Ovary (tissue), 9 donors: ENCODE data around the gene LCN6. TPM values are rescaled to one million over a fixed set of nuclear protein-coding genes. Genes with fewer than 3 reads are reported as not detected.

Experiments
- DNase-seq, 5 donors: peaks; one replicate each; pipeline ENCODE4 v3.0.0-alpha.2; 2019 to 2020
- H3K27ac ChIP-seq, 2 donors: fragments of 200-600 bp; one replicate each; pipeline versions ENCODE4 v1.5.1 to v1.8.0; 2019 to 2022
- H3K27me3 ChIP-seq: fragments of 200-600 bp; one replicate; pipeline ENCODE4 v1.8.0; 2022
- H3K36me3 ChIP-seq: fragments of 200-600 bp; sonication (generic); one replicate; pipeline ENCODE4 v1.5.1; 2019
- H3K4me1 ChIP-seq: one replicate; pipeline ENCODE4 v1.8.1; 2013; ENCODE audit warnings: mild to moderate bottlenecking, moderate library complexity; ENCODE audit not compliant: insufficient read depth
- H3K4me3 ChIP-seq: fragments of 200-600 bp; sonication (generic); one replicate; pipeline ENCODE4 v1.5.1; 2017
- H3K9me3 ChIP-seq, 2 donors: fragments of 200-600 bp in 1 of 2; sonication (generic) in 1 of 2; one replicate each; pipeline versions ENCODE4 v1.5.1 to v1.8.1; 2013 to 2019; ENCODE audit warnings: mild to moderate bottlenecking in 1 of 2, moderate library complexity in 1 of 2
- EP300 ChIP-seq: sonication (generic); formaldehyde crosslinking; IDR thresholded peaks from one replicate; pipeline ENCODE4 v1.6.1; 2017; ENCODE audit warnings: antibody characterized with exemption
- POLR2A ChIP-seq: fragments of 450-650 bp; IDR thresholded peaks from one replicate; pipeline ENCODE4 v1.6.1; 2017; ENCODE audit warnings: antibody characterized with exemption, mild to moderate bottlenecking, moderate library complexity
- WGBS, 3 donors: extraction: QIAGEN DNeasy Blood & Tissue Kit in 1 of 3; methylation state at CpG; one replicate each; pipeline versions ENCODE4 v1.1.5 to v1.1.7; 2013 to 2017; 5-methylcytosine and 5-hydroxymethylcytosine counted together
- intact Hi-C, 4 donors: fragments of 100-400 bp; cut with DNase I; formaldehyde crosslinking; loops; one replicate each; pipeline versions ENCODE4 v1.11.0 to v1.15.1; 2022 to 2023
- polyA plus RNA-seq, 2 donors: library from polyadenylated mRNA; stranded (reverse); fragments of 200-250 nt in 1 of 2; fragments of 350-450 nt in 1 of 2; fragmentation: Illumina TruSeq in 1 of 2; extraction: RNeasy Lipid Tissue Mini Kit (QIAGEN cat#74804) in 1 of 2; gene quantifications; one replicate each; pipeline ENCODE4 v1.2.3, GENCODE V29; 2013 to 2014
- total RNA-seq, 7 donors: library from RNA; depleted of rRNA in 2 of 7; stranded (reverse); fragments of >200 nt in 2 of 7; fragmentation: NEBNext Ultra II Directional in 3 of 7; extraction: Animal tissue kit (Norgen Biotek cat#: 25700) in 3 of 7; gene quantifications; one replicate each; pipeline versions ENCODE4 v1.1.0 to v1.2.4, GENCODE V29; 2016 to 2023
- TF ChIP-seq, protein P1 (sequence below), 3 donors: fragments of 450-650 bp in 2 of 3; fragments of 200-600 bp in 1 of 3; IDR thresholded peaks; one replicate each; pipeline versions ENCODE4 v1.5.1 to v1.8.0; 2016 to 2022; ENCODE audit warnings: antibody characterized with exemption in 3 of 3, mild to moderate bottlenecking in 1 of 3
- donor health status: DM: no; HTN: no; CAD: no; lungs with moderate emphysema.
- donor health status: DM: no; HTN: no; CAD: no.
- donor health status: Bipolar disorder and iron deficiency.
- donor health status: DM: yes; HTN: yes; CAD: no.
- donor health status: DM: no; HTN: no; CAD: no.
- donor health status: DM: yes; HTN: yes; CAD: no.

Gene LCN6
- total and polyA plus RNA-seq, 9 donors: 1.6 to 59.3 (median 8.3) TPM

DNA sequence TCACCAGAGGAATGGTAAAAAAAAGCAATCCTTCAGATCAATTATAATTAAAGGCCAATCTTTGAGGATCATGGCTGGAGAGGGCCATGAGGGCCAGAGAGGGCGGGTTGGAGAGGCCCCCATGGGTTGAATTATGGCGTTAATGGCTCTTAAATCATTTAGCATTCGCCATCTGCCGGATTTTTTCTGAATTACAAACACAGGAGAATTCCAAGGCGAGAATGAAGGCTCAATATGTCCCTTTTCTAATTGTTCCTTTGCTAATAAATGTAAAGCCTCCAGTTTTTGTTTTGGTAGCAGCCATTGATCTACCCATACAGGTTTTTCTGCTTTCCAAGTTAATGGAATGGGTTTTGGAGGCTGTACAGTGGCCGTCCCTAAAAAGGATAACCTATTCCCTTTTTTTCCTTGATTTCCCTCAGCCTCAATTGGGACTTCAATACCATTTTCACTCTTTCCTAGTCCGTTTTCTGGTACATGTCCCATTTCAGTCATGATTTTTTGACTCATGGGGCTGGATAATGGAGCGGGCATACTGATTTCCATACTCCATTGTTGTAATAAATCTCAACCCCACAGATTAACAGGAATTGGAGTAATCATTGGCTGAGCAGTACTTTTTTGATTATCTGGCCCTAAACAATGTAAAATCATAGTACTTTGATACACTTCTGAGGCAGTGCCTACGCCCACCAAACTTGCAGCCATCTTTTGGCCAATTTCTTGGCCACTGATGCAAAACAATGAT lies 36.1 kb upstream of the LCN6 start:
- H3K27ac ChIP-seq: no peak overlapping the region
- no peaks in the 10 kb centered on the region for H3K4me1 ChIP-seq
- intact Hi-C loops: loop anchor here in 1 of 4 donors (10.0 kb wide), 1 partner anchor 440 kb away; the partner anchor contains the start of genes CYSRT1, RNF208 and RNF224
- no peak for DNase-seq
- WGBS, 3 donors: 29 to 36% (median 32%) methylated on average over 9 of the region's 9 CpGs
- TF ChIP-seq, protein P1, sequence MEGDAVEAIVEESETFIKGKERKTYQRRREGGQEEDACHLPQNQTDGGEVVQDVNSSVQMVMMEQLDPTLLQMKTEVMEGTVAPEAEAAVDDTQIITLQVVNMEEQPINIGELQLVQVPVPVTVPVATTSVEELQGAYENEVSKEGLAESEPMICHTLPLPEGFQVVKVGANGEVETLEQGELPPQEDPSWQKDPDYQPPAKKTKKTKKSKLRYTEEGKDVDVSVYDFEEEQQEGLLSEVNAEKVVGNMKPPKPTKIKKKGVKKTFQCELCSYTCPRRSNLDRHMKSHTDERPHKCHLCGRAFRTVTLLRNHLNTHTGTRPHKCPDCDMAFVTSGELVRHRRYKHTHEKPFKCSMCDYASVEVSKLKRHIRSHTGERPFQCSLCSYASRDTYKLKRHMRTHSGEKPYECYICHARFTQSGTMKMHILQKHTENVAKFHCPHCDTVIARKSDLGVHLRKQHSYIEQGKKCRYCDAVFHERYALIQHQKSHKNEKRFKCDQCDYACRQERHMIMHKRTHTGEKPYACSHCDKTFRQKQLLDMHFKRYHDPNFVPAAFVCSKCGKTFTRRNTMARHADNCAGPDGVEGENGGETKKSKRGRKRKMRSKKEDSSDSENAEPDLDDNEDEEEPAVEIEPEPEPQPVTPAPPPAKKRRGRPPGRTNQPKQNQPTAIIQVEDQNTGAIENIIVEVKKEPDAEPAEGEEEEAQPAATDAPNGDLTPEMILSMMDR (IDR thresholded peaks at IDR 0.05): peak in 2 of 3 donors; percentile 27 to 31
- TF ChIP-seq POLR2A: no peak
- no peak overlapping the region for H3K4me3 ChIP-seq
- H3K36me3 ChIP-seq: no peaks in the 10 kb centered on the region
- no peaks in the 10 kb centered on the region for H3K9me3 ChIP-seq
- H3K27me3 ChIP-seq: no peaks in the 10 kb centered on the region

DNA sequence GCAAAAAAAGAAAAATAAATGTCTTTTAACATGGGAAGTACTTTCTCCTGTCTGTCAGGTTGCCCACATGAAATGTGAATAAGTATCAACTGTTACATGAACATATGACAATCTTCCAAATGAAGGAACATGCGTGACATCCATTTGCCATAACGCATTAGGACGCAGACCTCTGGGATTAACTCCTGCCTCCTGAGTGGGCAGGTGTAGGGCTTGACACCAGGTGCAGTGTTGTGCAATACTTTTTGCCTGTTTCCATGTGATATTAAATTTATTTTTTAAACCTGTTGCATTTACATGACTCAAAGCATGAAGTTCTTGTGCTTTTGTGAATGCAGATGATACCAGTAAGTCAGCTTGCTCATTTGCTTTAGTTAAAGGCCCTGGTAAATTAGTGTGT lies 34.1 kb upstream of the LCN6 start:
- Histone ChIP-seq H3K36me3 (no peaks in the 10 kb centered on the region), H3K4me3 (no peak overlapping the region), H3K27ac (no peak overlapping the region), H3K27me3 (no peaks in the 10 kb centered on the region), H3K4me1 (no peaks in the 10 kb centered on the region), H3K9me3 (no peaks in the 10 kb centered on the region)
- no peak for TF ChIP-seq EP300
- WGBS, 3 donors: 95% methylated on average over 3 of the region's 3 CpGs
- intact Hi-C loops: loop anchor here in 1 of 4 donors (10.0 kb wide), 1 partner anchor 442 kb away; the partner anchor contains the start of genes CYSRT1, RNF208 and RNF224
- DNase-seq: no peak

DNA sequence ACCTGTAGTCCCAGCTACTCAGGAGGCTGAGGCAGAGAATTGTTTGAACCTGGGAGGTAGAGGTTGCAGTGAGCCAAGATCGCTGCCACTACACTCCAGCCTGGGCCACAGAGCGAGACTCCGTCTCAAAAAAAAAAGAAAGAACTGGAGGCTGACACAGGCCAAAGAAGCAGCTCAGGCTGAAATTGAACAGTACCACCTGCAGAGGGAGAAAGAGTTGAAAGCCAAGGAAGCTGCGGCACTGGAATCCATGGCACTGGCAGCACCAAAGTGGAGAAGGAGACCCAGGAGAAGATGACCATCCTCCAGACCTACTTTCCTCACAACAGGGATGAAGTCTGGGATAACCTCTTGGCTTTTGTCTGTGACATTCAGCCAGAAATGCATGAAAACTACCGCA lies 31.5 kb upstream of the LCN6 start:
- intact Hi-C loops: loop anchor here in 1 of 4 donors (10.0 kb wide), 1 partner anchor 445 kb away; the partner anchor contains the start of genes CYSRT1, RNF208 and RNF224
- Histone ChIP-seq H3K9me3 (no peaks in the 10 kb centered on the region), H3K4me3 (no peak overlapping the region), H3K27ac (no peak overlapping the region), H3K4me1 (no peaks in the 10 kb centered on the region), H3K36me3 (no peaks in the 10 kb centered on the region), H3K27me3 (no peaks in the 10 kb centered on the region)
- TF ChIP-seq POLR2A (no peak), EP300 (no peak)
- TF ChIP-seq, protein P1 (IDR thresholded peaks at IDR 0.05): no peak
- WGBS, 3 donors: 40 to 51% (median 48%) methylated on average over 5 of the region's 5 CpGs
- no peak for DNase-seq

DNA sequence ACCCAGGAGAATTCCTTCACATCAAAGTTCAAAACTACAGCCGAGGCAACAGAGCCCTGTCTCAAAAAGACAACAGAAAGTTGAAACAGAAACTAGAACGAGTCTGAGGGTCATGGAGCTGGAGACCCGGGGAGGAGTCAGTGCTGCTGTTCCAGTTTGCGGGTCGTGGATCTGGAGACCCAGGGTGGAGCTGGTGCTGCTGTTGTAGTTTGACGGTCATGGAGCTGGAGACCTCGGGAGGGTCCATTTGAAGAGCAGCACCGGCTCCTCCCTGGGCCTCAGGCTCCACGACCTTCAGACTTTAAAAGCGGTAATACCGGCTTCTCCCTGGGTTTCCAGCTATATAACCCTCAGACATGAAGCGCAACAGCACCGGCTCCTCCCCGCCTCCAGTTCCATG lies 29.0 kb upstream of the LCN6 start:
- no peak overlapping the region for H3K4me3 ChIP-seq
- H3K4me1 ChIP-seq: no peaks in the 10 kb centered on the region
- intact Hi-C loops: no loop called here
- H3K27me3 ChIP-seq: no peaks in the 10 kb centered on the region
- TF ChIP-seq POLR2A: no peak
- TF ChIP-seq, protein P1 (IDR thresholded peaks at IDR 0.05): no peak
- TF ChIP-seq EP300: no peak
- H3K36me3 ChIP-seq: no peaks in the 10 kb centered on the region
- DNase-seq: no peak
- no peaks in the 10 kb centered on the region for H3K9me3 ChIP-seq
- 57 to 71% (median 59%) methylated on average over 14 of the region's 14 CpGs for WGBS, 3 donors
- no peak overlapping the region for H3K27ac ChIP-seq

DNA sequence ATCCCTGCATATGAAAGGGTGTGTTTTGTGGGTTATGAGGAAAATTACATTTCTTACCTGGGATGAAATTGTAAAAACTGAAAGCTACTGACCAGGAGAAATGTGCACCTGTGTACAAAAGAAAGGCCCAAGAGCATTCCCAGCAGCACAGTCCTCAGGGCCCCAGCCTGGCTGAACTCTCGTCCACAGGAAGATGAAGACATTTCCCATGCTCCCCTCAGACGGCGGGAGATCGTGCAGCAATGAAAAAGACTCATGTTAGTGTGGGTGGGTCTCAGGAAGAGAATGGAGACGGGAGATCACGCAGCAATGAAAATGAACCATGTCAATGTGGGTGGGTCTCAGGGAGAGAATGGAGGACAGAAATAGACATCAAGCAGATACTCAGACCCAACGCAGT lies 28.6 kb upstream of the LCN6 start:
- no peaks in the 10 kb centered on the region for H3K9me3 ChIP-seq
- no peaks in the 10 kb centered on the region for H3K27me3 ChIP-seq
- no peak for TF ChIP-seq EP300
- TF ChIP-seq POLR2A: no peak
- TF ChIP-seq, protein P1 (IDR thresholded peaks at IDR 0.05): no peak
- no peak for DNase-seq
- WGBS, 3 donors: 44 to 55% (median 48%) methylated on average over 7 of the region's 7 CpGs
- intact Hi-C loops: no loop called here
- H3K36me3 ChIP-seq: no peaks in the 10 kb centered on the region
- no peak overlapping the region for H3K4me3 ChIP-seq
- no peaks in the 10 kb centered on the region for H3K4me1 ChIP-seq
- no peak overlapping the region for H3K27ac ChIP-seq
